Body of pancreas (tissue), 4 donors: Measurements from ENCODE around the gene LOX.

Source experiments
- POLR2A ChIP-seq, 3 donors: fragments of 450-650 bp; IDR thresholded peaks; one replicate each; pipeline ENCODE4 v1.6.1; 2016; ENCODE audit warnings: antibody characterized with exemption in 3 of 3, mild to moderate bottlenecking in 2 of 3
- TF ChIP-seq, protein P1 (sequence below), 7 experiments: fragments of 450-650 bp in 4 of 7; fragments of 200-600 bp in 3 of 7; sonication (generic) in 3 of 7; IDR thresholded peaks; one replicate each; pipeline ENCODE4 v1.5.1; 2016 to 2019; ENCODE audit warnings: antibody characterized with exemption in 7 of 7

DNA sequence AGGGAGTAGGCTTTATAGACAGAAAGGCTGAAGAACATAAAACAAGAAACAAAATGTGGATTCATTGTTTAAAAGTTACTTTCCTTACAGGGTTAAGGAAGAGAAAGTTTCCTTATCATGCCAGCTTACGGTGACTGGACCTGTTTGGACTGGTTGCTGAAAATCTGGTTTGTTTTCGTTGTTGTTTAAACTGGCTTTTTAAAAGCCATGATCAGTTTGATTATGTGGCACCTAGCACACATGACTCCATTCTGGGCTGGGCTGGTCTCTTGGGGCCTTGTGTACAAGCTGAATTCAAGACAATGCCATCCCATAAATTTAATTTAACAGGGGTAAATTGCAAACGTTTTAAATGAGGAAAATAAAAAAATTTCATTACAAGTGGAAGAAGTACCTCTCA is 32.9 kb upstream of the LOX start:
- TF ChIP-seq POLR2A (IDR thresholded peaks at IDR 0.05), result no peak
- TF ChIP-seq, protein P1, sequence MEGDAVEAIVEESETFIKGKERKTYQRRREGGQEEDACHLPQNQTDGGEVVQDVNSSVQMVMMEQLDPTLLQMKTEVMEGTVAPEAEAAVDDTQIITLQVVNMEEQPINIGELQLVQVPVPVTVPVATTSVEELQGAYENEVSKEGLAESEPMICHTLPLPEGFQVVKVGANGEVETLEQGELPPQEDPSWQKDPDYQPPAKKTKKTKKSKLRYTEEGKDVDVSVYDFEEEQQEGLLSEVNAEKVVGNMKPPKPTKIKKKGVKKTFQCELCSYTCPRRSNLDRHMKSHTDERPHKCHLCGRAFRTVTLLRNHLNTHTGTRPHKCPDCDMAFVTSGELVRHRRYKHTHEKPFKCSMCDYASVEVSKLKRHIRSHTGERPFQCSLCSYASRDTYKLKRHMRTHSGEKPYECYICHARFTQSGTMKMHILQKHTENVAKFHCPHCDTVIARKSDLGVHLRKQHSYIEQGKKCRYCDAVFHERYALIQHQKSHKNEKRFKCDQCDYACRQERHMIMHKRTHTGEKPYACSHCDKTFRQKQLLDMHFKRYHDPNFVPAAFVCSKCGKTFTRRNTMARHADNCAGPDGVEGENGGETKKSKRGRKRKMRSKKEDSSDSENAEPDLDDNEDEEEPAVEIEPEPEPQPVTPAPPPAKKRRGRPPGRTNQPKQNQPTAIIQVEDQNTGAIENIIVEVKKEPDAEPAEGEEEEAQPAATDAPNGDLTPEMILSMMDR (IDR thresholded peaks at IDR 0.05), result no peak
